Skeletal muscle satellite cell (primary cell): ENCODE results near the gene PITPNM1.

Source experiments
- H3K27me3 ChIP-seq: 2 replicates; pipeline ENCODE4 v1.7.0; 2013; ENCODE audit warnings: low read length; ENCODE audit not compliant: control insufficient read depth, insufficient read depth
- H3K36me3 ChIP-seq: 2 replicates; pipeline ENCODE4 v1.7.0; 2013; ENCODE audit warnings: mild to moderate bottlenecking, control low read depth, low read length; ENCODE audit not compliant: insufficient read depth
- H3K4me1 ChIP-seq: 2 replicates; pipeline ENCODE4 v1.7.0; 2013; ENCODE audit warnings: low read length; ENCODE audit not compliant: control insufficient read depth, insufficient read depth
- H3K4me2 ChIP-seq: 2 replicates; pipeline ENCODE4 v1.7.0; 2013; ENCODE audit warnings: mild to moderate bottlenecking, low read length
- H3K4me3 ChIP-seq: 2 replicates; pipeline ENCODE4 v1.7.0; 2013; ENCODE audit warnings: low read length
- H3K9ac ChIP-seq: 2 replicates; pipeline ENCODE4 v1.7.0; 2013; ENCODE audit warnings: mild to moderate bottlenecking, low read depth, low read length, moderate library complexity
- H3K9me3 ChIP-seq: replicated peaks from 2 replicates; pipeline ENCODE4 v1.7.0; 2013; ENCODE audit warnings: mild to moderate bottlenecking, control low read depth, low read length

Gene PITPNM1

GRCh38 chr11:67507242-67507863, 2.2 kb upstream of the PITPNM1 start:
- Histone ChIP-seq H3K4me1 (peaks cover 27% of the 10 kb centered on the region), H3K27me3 (no peaks in the 10 kb centered on the region), H3K4me2 (peak overlapping the region; percentile 88), H3K36me3 (no peaks in the 10 kb centered on the region), H3K9me3 (no peaks in the 10 kb centered on the region), H3K4me3 (peak overlapping the region; percentile 91), H3K9ac (peak overlapping the region; percentile 76)

- H3K36me3 ChIP-seq = peaks cover 5% of the 10 kb centered on the region
- no peaks in the 10 kb centered on the region for H3K27me3 ChIP-seq
- H3K4me1 ChIP-seq = peaks cover 27% of the 10 kb centered on the region
- no peak overlapping the region for H3K4me3 ChIP-seq
- no peaks in the 10 kb centered on the region for H3K9me3 ChIP-seq
- H3K4me2 ChIP-seq = no peak overlapping the region
- peak overlapping the region; percentile 19 for H3K9ac ChIP-seq
Measured at GRCh38 chr11:67506426-67507051, 1.4 kb upstream of the PITPNM1 start.

- Histone ChIP-seq H3K4me1 (peaks cover 27% of the 10 kb centered on the region), H3K27me3 (no peaks in the 10 kb centered on the region), H3K9ac (peak overlapping the region; percentile 73), H3K4me2 (peak overlapping the region; percentile 99), H3K4me3 (peak overlapping the region; percentile 87), H3K9me3 (no peaks in the 10 kb centered on the region), H3K36me3 (peaks cover 11% of the 10 kb centered on the region)
Measured at GRCh38 chr11:67505605-67506396, 638 bp upstream of the PITPNM1 start.

- H3K9me3 ChIP-seq = no peaks in the 10 kb centered on the region
- no peaks in the 10 kb centered on the region for H3K27me3 ChIP-seq
- peak overlapping the region; percentile 99 for H3K4me2 ChIP-seq
- peak overlapping the region; percentile 73 for H3K9ac ChIP-seq
- H3K4me3 ChIP-seq = peak overlapping the region; percentile 87
- H3K4me1 ChIP-seq = peaks cover 27% of the 10 kb centered on the region
- peaks cover 11% of the 10 kb centered on the region for H3K36me3 ChIP-seq
Measured at GRCh38 chr11:67504005-67504949, 886 bp downstream of the PITPNM1 start.

GRCh38 chr11:67503119-67504004, 1.8 kb downstream of the PITPNM1 start:
- Histone ChIP-seq H3K9me3 (no peaks in the 10 kb centered on the region), H3K27me3 (no peaks in the 10 kb centered on the region), H3K36me3 (peaks cover 11% of the 10 kb centered on the region), H3K4me1 (peaks cover 23% of the 10 kb centered on the region), H3K4me2 (peak overlapping the region; percentile 99), H3K9ac (peak overlapping the region; percentile 73), H3K4me3 (peak overlapping the region; percentile 87)

GRCh38 chr11:67502328-67502979, 2.7 kb downstream of the PITPNM1 start:
- Histone ChIP-seq H3K9ac (no peak overlapping the region), H3K4me1 (peaks cover 19% of the 10 kb centered on the region), H3K4me3 (no peak overlapping the region), H3K27me3 (no peaks in the 10 kb centered on the region), H3K9me3 (no peaks in the 10 kb centered on the region), H3K36me3 (peaks cover 11% of the 10 kb centered on the region), H3K4me2 (no peak overlapping the region)

- H3K9me3 ChIP-seq = no peaks in the 10 kb centered on the region
- peaks cover 13% of the 10 kb centered on the region for H3K4me1 ChIP-seq
- H3K4me2 ChIP-seq = no peak overlapping the region
- peaks cover 11% of the 10 kb centered on the region for H3K36me3 ChIP-seq
- no peak overlapping the region for H3K4me3 ChIP-seq
- no peaks in the 10 kb centered on the region for H3K27me3 ChIP-seq
- H3K9ac ChIP-seq = no peak overlapping the region
Measured at GRCh38 chr11:67501854-67502253, 3.3 kb downstream of the PITPNM1 start.

GRCh38 chr11:67500831-67501715, 4.1 kb downstream of the PITPNM1 start:
- H3K9me3 ChIP-seq = no peaks in the 10 kb centered on the region
- H3K27me3 ChIP-seq = no peaks in the 10 kb centered on the region
- H3K9ac ChIP-seq = no peak overlapping the region
- H3K4me1 ChIP-seq = peaks cover 13% of the 10 kb centered on the region
- H3K36me3 ChIP-seq = peaks cover 11% of the 10 kb centered on the region
- no peak overlapping the region for H3K4me3 ChIP-seq
- H3K4me2 ChIP-seq = no peak overlapping the region

- Histone ChIP-seq H3K4me1 (peaks cover 8% of the 10 kb centered on the region), H3K36me3 (peaks cover 13% of the 10 kb centered on the region), H3K4me3 (no peak overlapping the region), H3K9me3 (no peaks in the 10 kb centered on the region), H3K9ac (no peak overlapping the region), H3K4me2 (no peak overlapping the region), H3K27me3 (no peaks in the 10 kb centered on the region)
Measured at GRCh38 chr11:67500484-67500821, 4.7 kb downstream of the PITPNM1 start.
